WTC11 (cell line): ENCODE results near the gene GLOD4. TPM values are rescaled to one million over a fixed set of nuclear protein-coding genes. Genes with fewer than 3 reads are reported as not detected.
A peak's percentile ranks its signal among the peaks of the same experiment; 100 is the strongest.
"Not testable (repeated sequence)": the region's sequence is repeated elsewhere in the genome, so short reads cannot be mapped to it uniquely, and the experiment has no call there.

Source experiments
- ATAC-seq: fragments of 200-7000 bp; cut with Tn5 transposase; 2 replicates; pipeline ENCODE4 v1.10.0; 2021; ENCODE audit warnings: mild to moderate bottlenecking, moderate library complexity
- CTCF ChIA-PET: fragments of 300-600 bp; sonication (Branson Sonifier 250); formaldehyde crosslinking; loops from one replicate; lab custom pipeline; 2021; ENCODE audit warnings: antibody characterized with exemption; lab: Charles Lee
- POLR2A ChIA-PET: fragments of 350-600 bp; sonication (Branson Sonifier 250); formaldehyde crosslinking; loops from one replicate; lab custom pipeline; 2021; ENCODE audit warnings: antibody characterized with exemption; lab: Charles Lee
- DNase-seq: peaks from one replicate; pipeline ENCODE4 v3.0.0; 2021; ENCODE audit warnings: low spot score
- H3K27ac Mint-ChIP-seq: 2 replicates; pipeline ENCODE4 v1.8.0; 2021; ENCODE audit warnings: mixed read lengths
- H3K27me3 Mint-ChIP-seq: 2 replicates; pipeline ENCODE4 v1.8.0; 2021; ENCODE audit warnings: low read depth, mild to moderate bottlenecking, moderate library complexity, mixed read lengths
- H3K36me3 Mint-ChIP-seq: 2 replicates; pipeline ENCODE4 v1.8.0; 2021; ENCODE audit warnings: mixed read lengths
- H3K4me1 Mint-ChIP-seq: 2 replicates; pipeline ENCODE4 v1.8.0; 2022; ENCODE audit warnings: mixed read lengths
- H3K4me3 Mint-ChIP-seq: 2 replicates; pipeline ENCODE4 v1.8.0; 2021; ENCODE audit warnings: mild to moderate bottlenecking, moderate library complexity, mixed read lengths
- H3K9me3 Mint-ChIP-seq: 2 replicates; pipeline ENCODE4 v1.8.0; 2021; ENCODE audit warnings: mixed read lengths
- ATF6 ChIP-seq: sonication (generic); formaldehyde crosslinking; IDR thresholded peaks from 2 replicates; pipeline ENCODE4 v1.8.1; 2023; ENCODE audit warnings: mild to moderate bottlenecking, missing genetic modification reagents
- CBFB ChIP-seq: sonication (generic); formaldehyde crosslinking; IDR thresholded peaks from 2 replicates; pipeline ENCODE4 v1.8.1; 2022; ENCODE audit warnings: mild to moderate bottlenecking, low read depth, missing genetic modification reagents
- EMX1 ChIP-seq: fragments of 250-450 bp; sonication (Bioruptor Pico); IDR thresholded peaks from 2 replicates; pipeline ENCODE4 v1.8.0; 2021; ENCODE audit warnings: mild to moderate bottlenecking
- FOXJ3 ChIP-seq: sonication (generic); formaldehyde crosslinking; IDR thresholded peaks from 2 replicates; pipeline ENCODE4 v1.9.0; 2021; ENCODE audit warnings: missing genetic modification reagents, mild to moderate bottlenecking, borderline replicate concordance
- HMGA2 ChIP-seq: fragments of 250-450 bp; sonication (Bioruptor Pico); IDR thresholded peaks from 2 replicates; pipeline ENCODE4 v1.4.0; 2021; ENCODE audit warnings: mild to moderate bottlenecking, moderate library complexity
- IRF2 ChIP-seq: sonication (generic); formaldehyde crosslinking; IDR thresholded peaks from 2 replicates; pipeline ENCODE4 v1.8.0; 2022; ENCODE audit warnings: low read depth, missing genetic modification reagents, borderline replicate concordance
- NFE2L1 ChIP-seq: sonication (generic); formaldehyde crosslinking; IDR thresholded peaks from 2 replicates; pipeline ENCODE4 v1.8.1; 2023; ENCODE audit warnings: missing genetic modification reagents
- NFYB ChIP-seq: sonication (generic); formaldehyde crosslinking; conservative IDR thresholded peaks from 2 replicates; pipeline ENCODE4 v1.8.0; 2022; ENCODE audit warnings: low read depth, missing genetic modification reagents
- RELA ChIP-seq: sonication (generic); formaldehyde crosslinking; IDR thresholded peaks from 2 replicates; pipeline ENCODE4 v1.8.1; 2022; ENCODE audit warnings: missing genetic modification reagents, mild to moderate bottlenecking, borderline replicate concordance
- SOX15 ChIP-seq: fragments of 250-450 bp; sonication (Bioruptor Pico); IDR thresholded peaks from 2 replicates; pipeline ENCODE4 v1.9.0; 2021; ENCODE audit warnings: mild to moderate bottlenecking
- TEAD1 ChIP-seq: sonication (generic); formaldehyde crosslinking; IDR thresholded peaks from 2 replicates; pipeline ENCODE4 v1.8.0; 2022; ENCODE audit warnings: mild to moderate bottlenecking, missing genetic modification reagents
- ZNF121 ChIP-seq: sonication (generic); formaldehyde crosslinking; IDR thresholded peaks from 2 replicates; pipeline ENCODE4 v1.8.0; 2023; ENCODE audit warnings: missing genetic modification reagents
- ZNF138 ChIP-seq: sonication (generic); formaldehyde crosslinking; conservative IDR thresholded peaks from 2 replicates; pipeline ENCODE4 v1.8.1; 2022; ENCODE audit warnings: mild to moderate bottlenecking, moderate library complexity, missing genetic modification reagents
- ZNF317 ChIP-seq: sonication (generic); formaldehyde crosslinking; IDR thresholded peaks from 2 replicates; pipeline ENCODE4 v1.8.1; 2023; ENCODE audit warnings: low read depth, mild to moderate bottlenecking, moderate library complexity, missing genetic modification reagents, borderline replicate concordance
- ZNF425 ChIP-seq: fragments of 250-450 bp; sonication (Bioruptor Pico); conservative IDR thresholded peaks from 2 replicates; pipeline ENCODE4 v1.9.0; 2021; ENCODE audit warnings: mild to moderate bottlenecking
- total RNA-seq: library from RNA; stranded (reverse); gene quantifications from 3 replicates; pipeline ENCODE4 v1.2.3, GENCODE V29; 2021
- TF ChIP-seq, protein P1 (sequence below): sonication (generic); formaldehyde crosslinking; IDR thresholded peaks from 2 replicates; pipeline ENCODE4 v1.8.1; 2023; ENCODE audit warnings: mild to moderate bottlenecking, missing genetic modification reagents
- TF ChIP-seq, protein P2 (sequence below): fragments of 250-450 bp; sonication (Bioruptor Pico); IDR thresholded peaks from 2 replicates; pipeline ENCODE4 v1.9.0; 2021; ENCODE audit warnings: mild to moderate bottlenecking, borderline replicate concordance
- TF ChIP-seq, protein P3 (sequence below): sonication (generic); formaldehyde crosslinking; IDR thresholded peaks from 2 replicates; pipeline ENCODE4 v1.8.1; 2022; ENCODE audit warnings: mild to moderate bottlenecking, moderate library complexity, missing genetic modification reagents

The GLOD4 gene
- total RNA-seq, 1 experiment from 2014 or later = 69.0 TPM

GRCh38 chr17:789160-789840, 7.2 kb upstream of the GLOD4 start (continued):
- TF ChIP-seq ATF6 (CRISPR knock-in tag) (no peak), TEAD1 (CRISPR knock-in tag) (no peak), NFYB (no peak), ZNF138 (CRISPR knock-in tag) (no peak), NFE2L1 (CRISPR knock-in tag) (no peak), ZNF317 (CRISPR knock-in tag) (no peak)
- TF ChIP-seq, protein P1, sequence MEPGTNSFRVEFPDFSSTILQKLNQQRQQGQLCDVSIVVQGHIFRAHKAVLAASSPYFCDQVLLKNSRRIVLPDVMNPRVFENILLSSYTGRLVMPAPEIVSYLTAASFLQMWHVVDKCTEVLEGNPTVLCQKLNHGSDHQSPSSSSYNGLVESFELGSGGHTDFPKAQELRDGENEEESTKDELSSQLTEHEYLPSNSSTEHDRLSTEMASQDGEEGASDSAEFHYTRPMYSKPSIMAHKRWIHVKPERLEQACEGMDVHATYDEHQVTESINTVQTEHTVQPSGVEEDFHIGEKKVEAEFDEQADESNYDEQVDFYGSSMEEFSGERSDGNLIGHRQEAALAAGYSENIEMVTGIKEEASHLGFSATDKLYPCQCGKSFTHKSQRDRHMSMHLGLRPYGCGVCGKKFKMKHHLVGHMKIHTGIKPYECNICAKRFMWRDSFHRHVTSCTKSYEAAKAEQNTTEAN (CRISPR knock-in tag) = no peak

DNA sequence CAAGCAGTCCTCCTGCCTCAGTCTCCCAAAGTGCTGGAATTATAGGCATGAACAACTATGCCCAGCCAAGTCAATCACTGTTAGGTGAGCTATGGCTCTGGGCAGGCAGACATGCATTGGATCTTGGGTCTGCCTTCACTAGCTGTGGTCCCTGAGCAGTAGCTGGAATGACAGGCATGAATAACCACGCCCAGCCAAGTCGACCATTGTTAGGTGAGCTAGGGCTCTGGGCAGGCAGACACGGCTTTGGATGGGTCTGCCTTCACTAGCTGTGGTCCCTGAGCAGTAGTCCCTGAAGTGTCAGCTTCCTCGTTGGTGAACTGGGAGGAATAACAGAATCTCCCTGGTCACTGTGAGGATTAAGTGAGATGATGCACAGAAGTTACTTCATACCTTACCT, 6.5 kb upstream of the GLOD4 start:
- ChIA-PET POLR2A (interaction anchor here (1.2 kb wide), 1 partner anchor 191 kb away, joined by 3 read pairs; the partner anchor contains the start of gene NXN), CTCF (interaction anchor here (1.0 kb wide), 1 partner anchor 208 kb away, joined by 6 read pairs; the partner anchor contains the start of gene TIMM22)
- Mint-ChIP-seq H3K9me3 (no peaks in the 10 kb centered on the region), H3K4me3 (no peak overlapping the region), H3K4me1 (peaks cover 11% of the 10 kb centered on the region), H3K27ac (no peak overlapping the region), H3K36me3 (peaks cover 46% of the 10 kb centered on the region), H3K27me3 (no peaks in the 10 kb centered on the region)
- DNase-seq (no peak), ATAC-seq (no peak)
- peak; percentile 5; the same call in 1 of the 2 replicates for TF ChIP-seq ZNF121 (CRISPR knock-in tag)
- TF ChIP-seq TEAD1 (CRISPR knock-in tag) = no peak

DNA sequence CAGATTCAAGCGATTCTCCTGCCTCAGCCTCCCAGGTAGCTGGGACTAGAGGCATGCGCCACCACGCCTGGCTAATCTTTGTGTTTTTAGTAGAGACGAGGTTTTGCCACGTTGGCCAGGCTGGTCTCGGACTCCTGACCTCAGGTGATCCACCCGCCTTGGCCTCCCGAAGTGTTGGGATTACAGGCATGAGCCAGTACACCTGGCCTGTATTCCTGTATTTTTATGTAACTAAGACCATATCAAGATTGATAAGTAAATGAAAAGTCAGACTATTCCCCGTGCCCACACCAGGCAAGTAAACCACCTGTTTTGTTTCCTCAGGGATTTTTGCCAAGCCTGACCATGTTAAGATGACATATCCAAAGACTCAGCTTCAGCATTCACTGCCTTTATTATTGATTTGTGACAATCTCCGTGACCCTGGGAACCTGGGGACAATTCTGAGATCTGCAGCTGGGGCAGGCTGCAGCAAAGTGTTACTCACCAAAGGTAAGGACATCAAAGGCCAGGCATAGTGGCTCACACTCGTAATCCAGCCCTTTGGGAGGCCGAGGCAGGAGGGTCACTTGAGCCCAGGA, 5.7 kb upstream of the GLOD4 start:
- peaks cover 46% of the 10 kb centered on the region for H3K36me3 Mint-ChIP-seq
- peaks cover 16% of the 10 kb centered on the region for H3K4me1 Mint-ChIP-seq
- no peaks in the 10 kb centered on the region for H3K27me3 Mint-ChIP-seq
- no peaks in the 10 kb centered on the region for H3K9me3 Mint-ChIP-seq
- CTCF ChIA-PET = interaction anchor here (1.0 kb wide), 1 partner anchor 209 kb away, joined by 6 read pairs; the partner anchor contains the start of gene TIMM22
- H3K27ac Mint-ChIP-seq = no peak overlapping the region
- no peak for ATAC-seq
- POLR2A ChIA-PET = interaction anchor here (0.7 to 1.2 kb wide), 3 partner anchors 50 to 487 kb away, joined by 3 to 6 read pairs (median 5); partner anchors contain the start of gene NXN
- DNase-seq = no peak
- no peak overlapping the region for H3K4me3 Mint-ChIP-seq
- TF ChIP-seq, protein P2, sequence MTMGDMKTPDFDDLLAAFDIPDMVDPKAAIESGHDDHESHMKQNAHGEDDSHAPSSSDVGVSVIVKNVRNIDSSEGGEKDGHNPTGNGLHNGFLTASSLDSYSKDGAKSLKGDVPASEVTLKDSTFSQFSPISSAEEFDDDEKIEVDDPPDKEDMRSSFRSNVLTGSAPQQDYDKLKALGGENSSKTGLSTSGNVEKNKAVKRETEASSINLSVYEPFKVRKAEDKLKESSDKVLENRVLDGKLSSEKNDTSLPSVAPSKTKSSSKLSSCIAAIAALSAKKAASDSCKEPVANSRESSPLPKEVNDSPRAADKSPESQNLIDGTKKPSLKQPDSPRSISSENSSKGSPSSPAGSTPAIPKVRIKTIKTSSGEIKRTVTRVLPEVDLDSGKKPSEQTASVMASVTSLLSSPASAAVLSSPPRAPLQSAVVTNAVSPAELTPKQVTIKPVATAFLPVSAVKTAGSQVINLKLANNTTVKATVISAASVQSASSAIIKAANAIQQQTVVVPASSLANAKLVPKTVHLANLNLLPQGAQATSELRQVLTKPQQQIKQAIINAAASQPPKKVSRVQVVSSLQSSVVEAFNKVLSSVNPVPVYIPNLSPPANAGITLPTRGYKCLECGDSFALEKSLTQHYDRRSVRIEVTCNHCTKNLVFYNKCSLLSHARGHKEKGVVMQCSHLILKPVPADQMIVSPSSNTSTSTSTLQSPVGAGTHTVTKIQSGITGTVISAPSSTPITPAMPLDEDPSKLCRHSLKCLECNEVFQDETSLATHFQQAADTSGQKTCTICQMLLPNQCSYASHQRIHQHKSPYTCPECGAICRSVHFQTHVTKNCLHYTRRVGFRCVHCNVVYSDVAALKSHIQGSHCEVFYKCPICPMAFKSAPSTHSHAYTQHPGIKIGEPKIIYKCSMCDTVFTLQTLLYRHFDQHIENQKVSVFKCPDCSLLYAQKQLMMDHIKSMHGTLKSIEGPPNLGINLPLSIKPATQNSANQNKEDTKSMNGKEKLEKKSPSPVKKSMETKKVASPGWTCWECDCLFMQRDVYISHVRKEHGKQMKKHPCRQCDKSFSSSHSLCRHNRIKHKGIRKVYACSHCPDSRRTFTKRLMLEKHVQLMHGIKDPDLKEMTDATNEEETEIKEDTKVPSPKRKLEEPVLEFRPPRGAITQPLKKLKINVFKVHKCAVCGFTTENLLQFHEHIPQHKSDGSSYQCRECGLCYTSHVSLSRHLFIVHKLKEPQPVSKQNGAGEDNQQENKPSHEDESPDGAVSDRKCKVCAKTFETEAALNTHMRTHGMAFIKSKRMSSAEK (CRISPR knock-in tag) = no peak
- TF ChIP-seq ZNF425 (CRISPR knock-in tag) (no peak), IRF2 (no peak), EMX1 (CRISPR knock-in tag) (no peak), RELA (CRISPR knock-in tag) (no peak), HMGA2 (CRISPR knock-in tag) (no peak), FOXJ3 (no peak), ZNF121 (CRISPR knock-in tag) (no peak), SOX15 (CRISPR knock-in tag) (no peak), CBFB (CRISPR knock-in tag) (no peak)
- TF ChIP-seq, protein P3, sequence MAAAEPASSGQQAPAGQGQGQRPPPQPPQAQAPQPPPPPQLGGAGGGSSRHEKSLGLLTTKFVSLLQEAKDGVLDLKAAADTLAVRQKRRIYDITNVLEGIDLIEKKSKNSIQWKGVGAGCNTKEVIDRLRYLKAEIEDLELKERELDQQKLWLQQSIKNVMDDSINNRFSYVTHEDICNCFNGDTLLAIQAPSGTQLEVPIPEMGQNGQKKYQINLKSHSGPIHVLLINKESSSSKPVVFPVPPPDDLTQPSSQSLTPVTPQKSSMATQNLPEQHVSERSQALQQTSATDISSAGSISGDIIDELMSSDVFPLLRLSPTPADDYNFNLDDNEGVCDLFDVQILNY (CRISPR knock-in tag) = no peak
- TF ChIP-seq, all 79 proteins: peak for 0

DNA sequence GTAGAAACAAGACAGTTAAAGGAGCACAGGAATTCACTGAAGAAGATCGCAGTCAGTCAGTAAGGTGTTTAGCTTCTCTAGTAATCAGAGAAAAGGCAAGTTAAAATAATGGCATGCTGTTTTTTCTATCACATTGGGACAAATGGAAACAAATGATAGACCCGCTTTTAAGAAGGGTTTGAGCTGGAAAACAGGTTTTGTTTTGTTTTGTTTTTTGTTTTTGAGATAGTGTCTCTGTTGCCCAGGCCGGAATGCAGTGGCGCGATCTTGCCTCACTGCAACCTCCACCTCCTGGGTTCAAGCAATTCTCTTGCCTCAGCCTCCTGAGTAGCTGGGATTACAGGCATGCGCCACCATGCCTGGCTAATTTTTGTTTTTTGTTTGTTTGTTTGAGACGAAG, 3.8 kb upstream of the GLOD4 start:
- POLR2A ChIA-PET, H3K27me3 Mint-ChIP-seq, ATAC-seq, DNase-seq, H3K4me3 Mint-ChIP-seq, H3K9me3 Mint-ChIP-seq: not testable (repeated sequence)
- Mint-ChIP-seq H3K4me1 (peaks cover 22% of the 10 kb centered on the region), H3K27ac (0 out of 2 replicates have a peak overlapping the region, but pooled peaks have one; percentile 25), H3K36me3 (peaks cover 29% of the 10 kb centered on the region)
- CTCF ChIA-PET = interaction anchor here (0.8 to 1.3 kb wide), 2 partner anchors 9 to 195 kb away, joined by 3 read pairs; no protein-coding TSS in a partner anchor
